Skin epidermis (tissue), 12 donors: ENCODE results near the gene RCC2.
"Not testable (repeated sequence)": the region's sequence is repeated elsewhere in the genome, so short reads cannot be mapped to it uniquely, and the experiment has no call there.

Experiments used
- H3K27ac ChIP-seq, 21 experiments: fragments of 200-600 bp; sonication (generic) in 11 of 21; one replicate each; pipeline ENCODE4 v1.5.0; 2020; ENCODE audit warnings: mild to moderate bottlenecking in 3 of 21, inconsistent platforms in 2 of 21, moderate library complexity in 2 of 21
- H3K4me3 ChIP-seq, 7 experiments: fragments of 200-600 bp; sonication (generic) in 2 of 7; one replicate each; pipeline ENCODE4 v1.5.0; 2020; ENCODE audit warnings: inconsistent platforms in 2 of 7, mild to moderate bottlenecking in 2 of 7, moderate library complexity in 1 of 7

Gene RCC2

GRCh38 chr1:17425806-17426600 lies 13.5 kb downstream of the RCC2 start:
- Histone ChIP-seq H3K4me3 (no peak overlapping the region), H3K27ac (no peak overlapping the region)

GRCh38 chr1:17423781-17424245 lies 15.7 kb downstream of the RCC2 start:
- Histone ChIP-seq H3K27ac (peak overlapping the region in 1 of 21 experiments; percentile 16), H3K4me3 (no peak overlapping the region)

GRCh38 chr1:17422461-17422860 lies 17.0 kb downstream of the RCC2 start:
- Histone ChIP-seq H3K4me3 (no peak overlapping the region), H3K27ac (peak overlapping the region in 1 of 21 experiments; percentile 30)

- Histone ChIP-seq H3K4me3 (no peak overlapping the region), H3K27ac (no peak overlapping the region)
These were observed 19.0 kb downstream of the RCC2 start for GRCh38 chr1:17420391-17420918.

- Histone ChIP-seq H3K4me3 (no peak overlapping the region), H3K27ac (no peak overlapping the region)
These were observed 19.7 kb downstream of the RCC2 start for GRCh38 chr1:17419626-17420328.

- no peak overlapping the region for H3K27ac ChIP-seq
- H3K4me3 ChIP-seq: no peak overlapping the region
These were observed 23.1 kb downstream of the RCC2 start for GRCh38 chr1:17416389-17416788.

- Histone ChIP-seq H3K4me3 (no peak overlapping the region), H3K27ac (peak overlapping the region in 1 of 21 experiments; percentile 21)
These were observed 25.5 kb downstream of the RCC2 start for GRCh38 chr1:17414022-17414421.

GRCh38 chr1:17412093-17412870 lies 27.2 kb downstream of the RCC2 start:
- Histone ChIP-seq H3K27ac (peak overlapping the region in 1 of 21 experiments; percentile 42), H3K4me3 (no peak overlapping the region)

GRCh38 chr1:17409391-17409811 lies 30.1 kb downstream of the RCC2 start:
- no peak overlapping the region for H3K27ac ChIP-seq
- H3K4me3 ChIP-seq: no peak overlapping the region

- not testable (repeated sequence) for H3K4me3 ChIP-seq, H3K27ac ChIP-seq
These were observed 31.5 kb downstream of the RCC2 start for GRCh38 chr1:17407786-17408514.

- not testable (repeated sequence) for H3K27ac ChIP-seq, H3K4me3 ChIP-seq
These were observed 32.6 kb downstream of the RCC2 start for GRCh38 chr1:17406760-17407475.

- Histone ChIP-seq H3K27ac (no peak overlapping the region), H3K4me3 (no peak overlapping the region)
These were observed 33.3 kb downstream of the RCC2 start for GRCh38 chr1:17405898-17406759.

- no peak overlapping the region for H3K4me3 ChIP-seq
- H3K27ac ChIP-seq: no peak overlapping the region
These were observed 34.7 kb downstream of the RCC2 start for GRCh38 chr1:17404820-17405219.

- no peak overlapping the region for H3K27ac ChIP-seq
- no peak overlapping the region for H3K4me3 ChIP-seq
These were observed 35.3 kb downstream of the RCC2 start for GRCh38 chr1:17404034-17404684.

GRCh38 chr1:17403081-17403480 lies 36.4 kb downstream of the RCC2 start:
- Histone ChIP-seq H3K4me3 (no peak overlapping the region), H3K27ac (no peak overlapping the region)

- H3K4me3 ChIP-seq: no peak overlapping the region
These were observed 37.6 kb downstream of the RCC2 start for GRCh38 chr1:17401841-17402240.

GRCh38 chr1:17400725-17401341 lies 38.6 kb downstream of the RCC2 start:
- no peak overlapping the region for H3K4me3 ChIP-seq
- no peak overlapping the region for H3K27ac ChIP-seq

More at GRCh38 chr1:17401841-17402240, 37.6 kb downstream of the RCC2 start:
- no peak overlapping the region for H3K27ac ChIP-seq
